Activated B cell treated with CpG ODN at 0.5 μM for 24 hours (primary cell): ENCODE results near the gene CACNB4. TPM values are rescaled to one million over a fixed set of nuclear protein-coding genes. Genes with fewer than 3 reads are reported as not detected.

Experiments used
- ATAC-seq: fragments of 200-7000 bp; cut with Tn5 transposase; one replicate; pipeline ENCODE4 v1.10.0; 2021; ENCODE audit warnings: low read depth, mild to moderate bottlenecking, moderate library complexity
- CTCF ChIA-PET: fragments of 350-600 bp; sonication (Branson Sonifier 250); formaldehyde crosslinking; loops from one replicate; lab custom pipeline; 2021; ENCODE audit warnings: antibody characterized with exemption; lab: Charles Lee
- POLR2A ChIA-PET: fragments of 350-600 bp; sonication (Branson Sonifier 250); formaldehyde crosslinking; loops from one replicate; lab custom pipeline; 2021; ENCODE audit warnings: antibody characterized with exemption; lab: Charles Lee
- DNase-seq: peaks from one replicate; pipeline ENCODE4 v3.0.0; 2022
- H3K27ac Mint-ChIP-seq: one replicate; pipeline ENCODE4 v1.8.0; 2020; ENCODE audit warnings: mixed read lengths
- H3K27me3 Mint-ChIP-seq: one replicate; pipeline ENCODE4 v1.8.0; 2021; ENCODE audit warnings: mixed read lengths
- H3K36me3 Mint-ChIP-seq: one replicate; pipeline ENCODE4 v1.8.0; 2021; ENCODE audit warnings: low read depth, mixed read lengths
- H3K4me1 Mint-ChIP-seq: one replicate; pipeline ENCODE4 v1.8.0; 2021; ENCODE audit warnings: mixed read lengths
- H3K4me3 Mint-ChIP-seq: one replicate; pipeline ENCODE4 v1.8.0; 2020; ENCODE audit warnings: mild to moderate bottlenecking, mixed read lengths
- H3K9me3 Mint-ChIP-seq: one replicate; pipeline ENCODE4 v1.8.0; 2020; ENCODE audit warnings: mixed read lengths
- intact Hi-C: fragments of 100-400 bp; cut with micrococcal nuclease; formaldehyde crosslinking; loops from one replicate; pipeline ENCODE4 v1.15.1; 2024
- total RNA-seq: library from RNA; stranded (reverse); gene quantifications from 2 replicates; pipeline ENCODE4 v1.2.3, GENCODE V29; 2022
- TF ChIP-seq, protein P1 (sequence below): fragments of 200-600 bp; IDR thresholded peaks from one replicate; pipeline ENCODE4 v1.8.0; 2022; ENCODE audit warnings: antibody characterized with exemption, mild to moderate bottlenecking

Gene CACNB4
- total RNA-seq, 1 donor from 2014 or later: 0.86 TPM

DNA sequence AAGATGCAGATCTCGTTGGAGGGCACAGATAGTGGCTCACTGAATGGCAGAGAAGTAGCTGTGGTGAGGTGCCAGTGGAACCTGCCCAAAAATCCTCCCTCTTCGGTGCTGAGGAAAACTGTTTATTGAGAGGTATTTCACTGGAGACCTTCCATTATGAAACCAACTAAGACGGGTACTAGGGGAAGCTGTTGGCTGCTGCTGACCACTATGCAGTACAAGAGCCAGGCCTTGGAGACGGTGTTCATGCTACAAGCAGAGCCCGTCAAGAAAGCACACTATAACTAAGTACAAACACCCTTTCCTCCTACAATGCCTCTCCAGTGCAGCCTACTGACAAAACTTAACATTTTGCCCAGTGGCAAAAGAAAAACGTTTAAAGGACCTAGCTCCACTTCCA is 275.2 kb downstream of the CACNB4 start:
- Mint-ChIP-seq H3K4me3 (no peak overlapping the region), H3K36me3 (peaks cover 7% of the 10 kb centered on the region), H3K9me3 (no peaks in the 10 kb centered on the region), H3K27me3 (no peaks in the 10 kb centered on the region), H3K27ac (no peak overlapping the region), H3K4me1 (peaks cover 68% of the 10 kb centered on the region)
- TF ChIP-seq, protein P1, sequence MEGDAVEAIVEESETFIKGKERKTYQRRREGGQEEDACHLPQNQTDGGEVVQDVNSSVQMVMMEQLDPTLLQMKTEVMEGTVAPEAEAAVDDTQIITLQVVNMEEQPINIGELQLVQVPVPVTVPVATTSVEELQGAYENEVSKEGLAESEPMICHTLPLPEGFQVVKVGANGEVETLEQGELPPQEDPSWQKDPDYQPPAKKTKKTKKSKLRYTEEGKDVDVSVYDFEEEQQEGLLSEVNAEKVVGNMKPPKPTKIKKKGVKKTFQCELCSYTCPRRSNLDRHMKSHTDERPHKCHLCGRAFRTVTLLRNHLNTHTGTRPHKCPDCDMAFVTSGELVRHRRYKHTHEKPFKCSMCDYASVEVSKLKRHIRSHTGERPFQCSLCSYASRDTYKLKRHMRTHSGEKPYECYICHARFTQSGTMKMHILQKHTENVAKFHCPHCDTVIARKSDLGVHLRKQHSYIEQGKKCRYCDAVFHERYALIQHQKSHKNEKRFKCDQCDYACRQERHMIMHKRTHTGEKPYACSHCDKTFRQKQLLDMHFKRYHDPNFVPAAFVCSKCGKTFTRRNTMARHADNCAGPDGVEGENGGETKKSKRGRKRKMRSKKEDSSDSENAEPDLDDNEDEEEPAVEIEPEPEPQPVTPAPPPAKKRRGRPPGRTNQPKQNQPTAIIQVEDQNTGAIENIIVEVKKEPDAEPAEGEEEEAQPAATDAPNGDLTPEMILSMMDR: no peak
- intact Hi-C loops: no loop called here
- ATAC-seq (no peak), DNase-seq (no peak)
- ChIA-PET CTCF (interaction anchor here (1.2 kb wide), 1 partner anchor 38 kb away, joined by 3 read pairs; no protein-coding TSS in a partner anchor), POLR2A (interaction anchor here (0.6 kb wide), 1 partner anchor 894 kb away, joined by 6 read pairs; the partner anchor contains the start of gene PRPF40A)

DNA sequence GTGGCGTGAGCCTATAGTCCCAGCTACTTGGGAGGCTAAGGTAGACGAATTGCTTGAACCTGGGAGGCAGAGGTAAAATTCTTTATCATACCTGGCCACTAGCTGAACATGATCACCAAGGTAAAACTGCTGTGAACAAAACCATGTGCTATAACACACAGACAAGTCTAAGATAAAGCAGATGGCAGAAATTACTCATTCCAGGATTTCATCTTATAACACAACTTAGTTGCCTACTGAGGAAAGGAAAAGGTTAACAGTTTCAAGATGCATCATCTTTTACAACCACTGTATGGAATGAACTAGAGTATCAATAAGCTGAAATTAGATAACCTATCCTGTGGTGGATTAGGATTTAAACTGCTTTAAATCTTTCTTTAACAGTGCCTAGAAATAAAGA is 278.9 kb downstream of the CACNB4 start:
- DNase-seq (no peak), ATAC-seq (no peak)
- Mint-ChIP-seq H3K9me3 (no peaks in the 10 kb centered on the region), H3K27ac (no peak overlapping the region), H3K4me3 (no peak overlapping the region), H3K36me3 (peaks cover 21% of the 10 kb centered on the region), H3K27me3 (no peaks in the 10 kb centered on the region), H3K4me1 (peaks cover 44% of the 10 kb centered on the region)
- intact Hi-C loops: no loop called here
- ChIA-PET POLR2A (interaction anchor here (1.9 kb wide), 1 partner anchor 8 kb away, joined by 11 read pairs; the partner anchor contains the start of gene ARL5A), CTCF (no interaction called here)
- TF ChIP-seq, protein P1: no peak

GRCh38 chr2:151817929-151818328 is 280.9 kb downstream of the CACNB4 start:
- ATAC-seq (no peak), DNase-seq (no peak)
- Mint-ChIP-seq H3K27ac (no peak overlapping the region), H3K27me3 (no peaks in the 10 kb centered on the region), H3K4me1 (peaks cover 28% of the 10 kb centered on the region), H3K36me3 (peaks cover 33% of the 10 kb centered on the region), H3K4me3 (no peak overlapping the region), H3K9me3 (no peaks in the 10 kb centered on the region)
- TF ChIP-seq, protein P1: no peak
- ChIA-PET POLR2A (interaction anchor here (1.3 kb wide), 1 partner anchor 10 kb away, joined by 3 read pairs; the partner anchor contains the start of gene ARL5A), CTCF (no interaction called here)
- intact Hi-C loops: no loop called here

- DNase-seq (no peak), ATAC-seq (no peak)
- H3K27me3 Mint-ChIP-seq: no peaks in the 10 kb centered on the region
- intact Hi-C loops: no loop called here
- no peaks in the 10 kb centered on the region for H3K9me3 Mint-ChIP-seq
- H3K4me3 Mint-ChIP-seq: no peak overlapping the region
- H3K4me1 Mint-ChIP-seq: peaks cover 20% of the 10 kb centered on the region
- no peak overlapping the region for H3K27ac Mint-ChIP-seq
- TF ChIP-seq, protein P1: no peak
- CTCF ChIA-PET: no interaction called here
- peaks cover 38% of the 10 kb centered on the region for H3K36me3 Mint-ChIP-seq
- POLR2A ChIA-PET: interaction anchor here (1.7 kb wide), 1 partner anchor 12 kb away, joined by 6 read pairs; the partner anchor contains the start of gene ARL5A
Measured at GRCh38 chr2:151816843-151817242, 282.0 kb downstream of the CACNB4 start.

DNA sequence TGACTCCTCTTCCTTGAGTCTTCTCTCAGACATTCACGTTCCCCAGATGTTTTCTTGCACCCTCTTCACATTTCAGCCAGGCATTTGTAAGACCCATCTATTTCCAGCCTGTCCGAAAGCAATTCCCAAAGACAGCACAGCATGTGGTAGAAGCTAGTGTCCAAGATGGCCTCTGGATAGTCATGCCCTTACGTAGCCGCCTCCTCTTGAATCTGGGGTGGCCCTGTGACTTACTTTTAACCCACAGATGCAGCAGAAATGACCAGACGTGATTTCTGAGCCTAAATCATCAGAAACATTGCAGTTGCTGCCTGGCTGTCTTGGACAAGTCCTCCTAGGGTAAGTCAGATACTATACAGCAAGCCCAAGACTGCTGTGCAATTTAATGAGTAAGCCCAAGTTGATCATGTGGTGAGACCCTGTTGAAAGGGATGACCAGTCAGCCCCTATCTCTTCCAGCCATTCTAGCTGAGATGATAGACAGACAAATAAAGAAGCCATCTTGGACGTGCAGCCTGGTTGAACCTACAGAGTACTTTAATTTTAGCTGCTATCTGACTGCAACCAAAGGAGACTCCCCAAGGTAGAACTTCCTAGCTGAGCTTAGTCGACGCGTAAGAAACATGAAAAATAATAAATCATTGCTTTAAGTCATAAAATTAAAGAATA is 282.9 kb downstream of the CACNB4 start:
- Mint-ChIP-seq H3K4me3 (no peak overlapping the region), H3K4me1 (peaks cover 14% of the 10 kb centered on the region), H3K27ac (no peak overlapping the region), H3K27me3 (no peaks in the 10 kb centered on the region), H3K36me3 (peaks cover 44% of the 10 kb centered on the region), H3K9me3 (no peaks in the 10 kb centered on the region)
- ATAC-seq (no peak), DNase-seq (no peak)
- POLR2A ChIA-PET: interaction anchor here (1.7 kb wide), 1 partner anchor 13 kb away, joined by 6 read pairs; the partner anchor contains the start of gene ARL5A
- TF ChIP-seq, protein P1: no peak
- CTCF ChIA-PET: interaction anchor here (0.6 kb wide), 1 partner anchor 342 kb away, joined by 3 read pairs; no protein-coding TSS in a partner anchor
- intact Hi-C loops: no loop called here
